ENCODE results near the gene RAMP3. TPM values are rescaled to one million over a fixed set of nuclear protein-coding genes. Genes with fewer than 3 reads are reported as not detected.
"Not testable (repeated sequence)": the region's sequence is repeated elsewhere in the genome, so short reads cannot be mapped to it uniquely, and the experiment has no call there.

Gene RAMP3
- total RNA-seq, 4 donors from 2014 or later, result 31.6 to 117 (median 112) TPM

GRCh38 chr7:45203036-45203435, 45.4 kb downstream of the RAMP3 start:
- Histone ChIP-seq H3K4me1 (peaks cover 0 to 12% (median 0%) of the 10 kb centered on the region in 4 donors), H3K27ac (peak overlapping the region in 1 of 4 donors; percentile 58), H3K4me3 (no peak overlapping the region), H3K9me3 (no peaks in the 10 kb centered on the region), H3K36me3 (no peaks in the 10 kb centered on the region), H3K27me3 (no peaks in the 10 kb centered on the region)
- TF ChIP-seq POLR2A (IDR thresholded peaks at IDR 0.05) (no peak), CTCF (IDR thresholded peaks at IDR 0.05) (no peak), EP300 (IDR thresholded peaks at IDR 0.05) (no peak)
- no peak for DNase-seq (ENCODE audit: low spot score in 2 of 2)
- WGBS, 2 donors, result 77 to 81% methylated on average over 5 of the region's 5 CpGs

- DNase-seq (ENCODE audit: low spot score in 2 of 2), result no peak
- Histone ChIP-seq H3K9me3 (no peaks in the 10 kb centered on the region), H3K4me1 (peaks cover 0 to 12% (median 0%) of the 10 kb centered on the region in 4 donors), H3K27me3 (no peaks in the 10 kb centered on the region), H3K27ac (peak overlapping the region in 2 of 4 donors; percentile 58 to 61), H3K36me3 (no peaks in the 10 kb centered on the region), H3K4me3 (no peak overlapping the region)
- no peak for TF ChIP-seq CTCF (IDR thresholded peaks at IDR 0.05)
- 63 to 86% methylated on average over 6 to 7 of the region's 7 CpGs for WGBS, 2 donors
Measured at GRCh38 chr7:45203459-45203858, 45.9 kb downstream of the RAMP3 start.

GRCh38 chr7:45203936-45204445, 46.4 kb downstream of the RAMP3 start:
- TF ChIP-seq CTCF (IDR thresholded peaks at IDR 0.05) (no peak), EP300 (IDR thresholded peaks at IDR 0.05) (peak in 1 of 2 donors; percentile 44), POLR2A (IDR thresholded peaks at IDR 0.05) (no peak)
- H3K9me3 ChIP-seq, result no peaks in the 10 kb centered on the region
- WGBS, 2 donors, result 31 to 46% methylated on average over 2 of the region's 2 CpGs
- H3K27ac ChIP-seq, result peak overlapping the region in 2 of 4 donors; percentile 58 to 61
- peak overlapping the region in 2 of 4 donors; percentile 15 to 39 for H3K4me3 ChIP-seq
- H3K27me3 ChIP-seq, result no peaks in the 10 kb centered on the region
- no peak for DNase-seq (ENCODE audit: low spot score in 2 of 2)
- peaks cover 0 to 12% (median 0%) of the 10 kb centered on the region in 4 donors for H3K4me1 ChIP-seq
- no peaks in the 10 kb centered on the region for H3K36me3 ChIP-seq

- H3K4me3 ChIP-seq; H3K36me3 ChIP-seq; H3K9me3 ChIP-seq; H3K27ac ChIP-seq; H3K27me3 ChIP-seq; DNase-seq (ENCODE audit: low spot score in 2 of 2): not testable (repeated sequence)
- WGBS, 2 donors, result 90% methylated on average over 5 of the region's 5 CpGs
- peaks cover 0 to 12% (median 0%) of the 10 kb centered on the region in 4 donors for H3K4me1 ChIP-seq
Measured at GRCh38 chr7:45206266-45206665, 48.7 kb downstream of the RAMP3 start.

GRCh38 chr7:45209909-45210308, 52.3 kb downstream of the RAMP3 start:
- H3K27ac ChIP-seq; H3K4me1 ChIP-seq; H3K9me3 ChIP-seq; H3K4me3 ChIP-seq; H3K27me3 ChIP-seq; H3K36me3 ChIP-seq; DNase-seq (ENCODE audit: low spot score in 2 of 2): not testable (repeated sequence)
- 84 to 87% methylated on average over 3 of the region's 3 CpGs for WGBS, 2 donors

- TF ChIP-seq EP300 (IDR thresholded peaks at IDR 0.05) (peak; percentile 38 to 53), CTCF (IDR thresholded peaks at IDR 0.05) (no peak)
- Histone ChIP-seq H3K27ac (peak overlapping the region in 1 of 4 donors; percentile 7), H3K9me3 (no peaks in the 10 kb centered on the region), H3K27me3 (no peaks in the 10 kb centered on the region), H3K4me3 (no peak overlapping the region), H3K4me1 (no peaks in the 10 kb centered on the region), H3K36me3 (no peaks in the 10 kb centered on the region)
- WGBS, 2 donors, result 49 to 55% methylated on average over 3 to 4 of the region's 4 CpGs
- DNase-seq (ENCODE audit: low spot score in 2 of 2), result no peak
Measured at GRCh38 chr7:45211066-45211465, 53.5 kb downstream of the RAMP3 start.

All from tibial nerve (tissue), 4 donors.